Measurements from ENCODE around the gene ARHGAP10. TPM values are rescaled to one million over a fixed set of nuclear protein-coding genes. Genes with fewer than 3 reads are reported as not detected.
A peak's percentile ranks its signal among the peaks of the same experiment; 100 is the strongest.

ARHGAP10 gene
- total RNA-seq, 2 experiments from 2014 or later: 6.1 to 6.2 TPM

- H3K27ac Mint-ChIP-seq: no peak overlapping the region
- ChIA-PET POLR2A (interaction anchor here (0.6 kb wide), 1 partner anchor 69 kb away, joined by 5 read pairs; no protein-coding TSS in a partner anchor), CTCF (interaction anchor here (0.7 to 4.3 kb wide), 17 partner anchors 9 to 1393 kb away, joined by 3 to 76 read pairs (median 4); partner anchors contain the start of genes ARHGAP10 and PRMT9)
- no peaks in the 10 kb centered on the region for H3K27me3 Mint-ChIP-seq
- no peaks in the 10 kb centered on the region for H3K4me1 Mint-ChIP-seq
- intact Hi-C loops (cut with DNase I, micrococcal nuclease): loop anchor here (1.0 kb wide), 1 partner anchor 158 kb away; no protein-coding TSS in a partner anchor
- DNase-seq: peak; percentile 64
- no peak overlapping the region for H3K4me3 Mint-ChIP-seq
- H3K36me3 Mint-ChIP-seq (ENCODE audit: low read depth): no peaks in the 10 kb centered on the region
- peak; percentile 60 for ATAC-seq
- no peaks in the 10 kb centered on the region for H3K9me3 Mint-ChIP-seq (ENCODE audit: low read depth)
These were observed 23.8 kb upstream of the ARHGAP10 start for GRCh38 chr4:147707892-147708672.

GRCh38 chr4:147709999-147710398, 21.9 kb upstream of the ARHGAP10 start:
- ATAC-seq: no peak
- no peaks in the 10 kb centered on the region for H3K4me1 Mint-ChIP-seq
- POLR2A ChIA-PET: no interaction called here

GRCh38 chr4:147714575-147715401, 17.1 kb upstream of the ARHGAP10 start:
- Mint-ChIP-seq H3K36me3 (ENCODE audit: low read depth) (no peaks in the 10 kb centered on the region), H3K27ac (no peak overlapping the region), H3K4me3 (no peak overlapping the region), H3K27me3 (peaks cover 10% of the 10 kb centered on the region), H3K4me1 (peaks cover 3% of the 10 kb centered on the region), H3K9me3 (ENCODE audit: low read depth) (no peaks in the 10 kb centered on the region)
- intact Hi-C loops (cut with DNase I, micrococcal nuclease): no loop called here
- DNase-seq (no peak), ATAC-seq (no peak)
- ChIA-PET POLR2A (no interaction called here), CTCF (interaction anchor here (0.6 to 3.3 kb wide), 2 partner anchors 142 to 152 kb away, joined by 4 to 34 read pairs; no protein-coding TSS in a partner anchor)

More at GRCh38 chr4:147709999-147710398, 21.9 kb upstream of the ARHGAP10 start:
- Mint-ChIP-seq H3K36me3 (ENCODE audit: low read depth) (no peaks in the 10 kb centered on the region), H3K27ac (no peak overlapping the region), H3K4me3 (no peak overlapping the region), H3K27me3 (peaks cover 2% of the 10 kb centered on the region), H3K9me3 (ENCODE audit: low read depth) (no peaks in the 10 kb centered on the region)
- CTCF ChIA-PET: interaction anchor here (0.6 to 4.3 kb wide), 2 partner anchors 92 to 156 kb away, joined by 3 to 76 read pairs; no protein-coding TSS in a partner anchor
- DNase-seq: no peak
- intact Hi-C loops (cut with DNase I, micrococcal nuclease): no loop called here

DNA sequence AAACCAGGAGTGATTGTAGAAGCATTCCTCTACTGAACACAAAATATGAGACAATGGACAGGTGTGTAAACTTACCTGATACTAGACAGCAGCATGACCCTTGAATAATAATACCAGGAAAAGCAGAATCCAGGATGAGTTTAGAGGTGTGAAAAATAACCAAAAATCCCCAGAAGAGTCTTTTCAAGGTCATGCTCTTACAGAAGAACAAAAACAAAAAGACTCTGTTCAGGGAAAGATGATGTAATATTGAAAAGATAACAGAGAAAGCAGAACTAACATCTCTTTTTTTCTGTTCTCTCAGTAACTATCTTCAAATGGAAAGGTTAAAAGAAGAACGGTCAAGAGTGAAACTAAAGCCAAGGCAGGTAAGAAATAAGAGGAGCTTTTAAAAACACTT, 14.0 kb upstream of the ARHGAP10 start:
- no peak for DNase-seq
- no peak overlapping the region for H3K27ac Mint-ChIP-seq
- H3K9me3 Mint-ChIP-seq (ENCODE audit: low read depth): no peaks in the 10 kb centered on the region
- peaks cover 12% of the 10 kb centered on the region for H3K27me3 Mint-ChIP-seq
- H3K4me1 Mint-ChIP-seq: peaks cover 3% of the 10 kb centered on the region
- H3K36me3 Mint-ChIP-seq (ENCODE audit: low read depth): no peaks in the 10 kb centered on the region
- ATAC-seq: no peak
- intact Hi-C loops (cut with DNase I, micrococcal nuclease): no loop called here
- ChIA-PET CTCF (interaction anchor here (0.9 to 2.0 kb wide), 2 partner anchors 9 to 148 kb away, joined by 3 to 9 read pairs; no protein-coding TSS in a partner anchor), POLR2A (no interaction called here)
- no peak overlapping the region for H3K4me3 Mint-ChIP-seq

GRCh38 chr4:147723326-147723725, 8.6 kb upstream of the ARHGAP10 start:
- intact Hi-C loops (cut with DNase I, micrococcal nuclease): no loop called here
- DNase-seq: no peak
- Mint-ChIP-seq H3K27me3 (peaks cover 3% of the 10 kb centered on the region), H3K9me3 (ENCODE audit: low read depth) (no peaks in the 10 kb centered on the region), H3K4me1 (no peaks in the 10 kb centered on the region), H3K4me3 (no peak overlapping the region), H3K36me3 (ENCODE audit: low read depth) (no peaks in the 10 kb centered on the region), H3K27ac (no peak overlapping the region)
- POLR2A ChIA-PET: no interaction called here
- ATAC-seq: no peak
- CTCF ChIA-PET: interaction anchor here (2.9 kb wide), 1 partner anchor 144 kb away, joined by 16 read pairs; no protein-coding TSS in a partner anchor

GRCh38 chr4:147724468-147725201, 7.3 kb upstream of the ARHGAP10 start:
- CTCF ChIA-PET: interaction anchor here (0.7 kb wide), 1 partner anchor 76 kb away, joined by 4 read pairs; no protein-coding TSS in a partner anchor
- intact Hi-C loops (cut with DNase I, micrococcal nuclease): no loop called here
- no peak for ATAC-seq
- no peak for DNase-seq
- no peak overlapping the region for H3K4me3 Mint-ChIP-seq
- no peaks in the 10 kb centered on the region for H3K4me1 Mint-ChIP-seq
- H3K36me3 Mint-ChIP-seq (ENCODE audit: low read depth): no peaks in the 10 kb centered on the region
- no peak overlapping the region for H3K27ac Mint-ChIP-seq
- POLR2A ChIA-PET: no interaction called here
- no peaks in the 10 kb centered on the region for H3K9me3 Mint-ChIP-seq (ENCODE audit: low read depth)
- H3K27me3 Mint-ChIP-seq: peaks cover 3% of the 10 kb centered on the region

DNA sequence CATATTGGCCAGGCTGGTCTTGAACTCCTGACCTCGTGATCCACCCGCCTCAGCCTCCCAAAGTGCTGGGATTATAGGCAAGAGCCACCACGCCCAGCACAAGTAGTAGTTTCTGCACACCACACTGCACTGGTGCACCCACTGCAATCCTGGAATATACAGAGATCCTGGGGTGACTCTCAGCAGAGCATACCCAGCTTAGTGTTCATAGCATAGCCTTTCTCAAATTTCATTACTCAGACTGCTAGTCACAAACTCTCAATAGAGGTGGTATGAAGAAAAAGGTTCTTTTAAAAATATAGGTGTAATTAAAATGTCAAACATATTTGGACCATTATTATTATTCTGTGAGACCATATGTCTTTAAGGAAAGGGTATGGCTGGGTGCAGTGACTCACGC, 6.2 kb upstream of the ARHGAP10 start:
- no peak overlapping the region for H3K4me3 Mint-ChIP-seq
- H3K36me3 Mint-ChIP-seq (ENCODE audit: low read depth): no peaks in the 10 kb centered on the region
- no peaks in the 10 kb centered on the region for H3K4me1 Mint-ChIP-seq
- no peaks in the 10 kb centered on the region for H3K27me3 Mint-ChIP-seq
- no peak overlapping the region for H3K27ac Mint-ChIP-seq
- POLR2A ChIA-PET: no interaction called here
- CTCF ChIA-PET: interaction anchor here (0.7 kb wide), 1 partner anchor 75 kb away, joined by 4 read pairs; no protein-coding TSS in a partner anchor
- ATAC-seq (no peak), DNase-seq (no peak)
- intact Hi-C loops (cut with DNase I, micrococcal nuclease): no loop called here
- H3K9me3 Mint-ChIP-seq (ENCODE audit: low read depth): no peaks in the 10 kb centered on the region

GRCh38 chr4:147727476-147728028, 4.3 kb upstream of the ARHGAP10 start:
- Mint-ChIP-seq H3K4me3 (no peak overlapping the region), H3K9me3 (ENCODE audit: low read depth) (no peaks in the 10 kb centered on the region), H3K27ac (no peak overlapping the region), H3K4me1 (peaks cover 6% of the 10 kb centered on the region), H3K27me3 (no peaks in the 10 kb centered on the region), H3K36me3 (ENCODE audit: low read depth) (no peaks in the 10 kb centered on the region)
- ChIA-PET CTCF (interaction anchor here (1.1 to 2.4 kb wide), 2 partner anchors 10 to 139 kb away, joined by 3 to 13 read pairs; no protein-coding TSS in a partner anchor), POLR2A (no interaction called here)
- DNase-seq: no peak
- intact Hi-C loops (cut with DNase I, micrococcal nuclease): no loop called here
- ATAC-seq: no peak

- H3K4me3 Mint-ChIP-seq: no peak overlapping the region
- peaks cover 3% of the 10 kb centered on the region for H3K27me3 Mint-ChIP-seq
- no peaks in the 10 kb centered on the region for H3K36me3 Mint-ChIP-seq (ENCODE audit: low read depth)
- CTCF ChIA-PET: interaction anchor here (1.5 to 1.6 kb wide), 2 partner anchors 46 to 136 kb away, joined by 4 to 10 read pairs; no protein-coding TSS in a partner anchor
- POLR2A ChIA-PET: no interaction called here
- ATAC-seq: no peak
- peaks cover 30% of the 10 kb centered on the region for H3K4me1 Mint-ChIP-seq
- H3K9me3 Mint-ChIP-seq (ENCODE audit: low read depth): no peaks in the 10 kb centered on the region
- intact Hi-C loops (cut with DNase I, micrococcal nuclease): loop anchor here in 1 of 2 experiments (5.0 kb wide), 1 partner anchor 712 kb away; the partner anchor contains the start of gene NR3C2
- no peak for DNase-seq
- H3K27ac Mint-ChIP-seq: no peak overlapping the region
These were observed 1.6 kb upstream of the ARHGAP10 start for GRCh38 chr4:147730333-147730732.

DNA sequence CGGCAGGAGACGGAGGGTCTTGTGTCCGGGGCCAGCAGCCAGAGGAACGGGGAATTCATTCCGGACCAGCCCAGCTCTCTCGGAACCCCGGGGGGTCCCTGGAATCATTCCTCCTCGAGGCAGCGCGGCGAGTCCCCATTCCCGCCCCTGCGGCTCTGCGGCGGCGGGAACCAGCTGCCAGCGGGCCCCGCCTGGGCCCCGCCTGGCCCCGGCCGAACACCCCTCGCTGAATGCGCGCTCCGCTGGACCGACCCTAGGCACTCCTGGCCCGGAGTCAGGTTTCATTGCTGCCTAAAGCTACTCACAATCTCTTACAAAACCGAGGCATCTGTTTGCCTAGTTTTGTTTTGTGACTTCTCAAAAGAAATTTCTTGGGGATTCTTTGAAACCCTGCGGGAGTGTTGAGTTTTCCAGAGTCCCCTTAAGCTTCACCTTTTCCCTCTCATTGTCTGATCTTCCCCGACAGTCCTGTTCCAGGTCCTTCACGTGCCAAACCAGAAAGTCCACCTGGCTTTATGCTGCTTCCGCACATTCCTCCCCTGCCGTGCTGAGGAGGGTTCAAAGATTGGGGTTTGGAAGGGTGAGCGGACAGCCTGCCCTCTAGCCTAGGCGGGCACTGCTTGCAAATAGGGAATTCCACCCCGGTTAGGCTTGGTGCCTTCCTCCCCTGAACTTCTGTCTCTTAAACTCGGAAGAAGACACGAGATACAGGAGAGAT, 789 bp downstream of the ARHGAP10 start:
- peaks cover 46% of the 10 kb centered on the region for H3K4me1 Mint-ChIP-seq

More for the DNA sequence above, 789 bp downstream of the ARHGAP10 start:
- ChIA-PET POLR2A (no interaction called here), CTCF (interaction anchor here (0.6 to 1.6 kb wide), 10 partner anchors 15 to 134 kb away, joined by 3 to 8 read pairs (median 4); no protein-coding TSS in a partner anchor)
- DNase-seq (peak; percentile 37), ATAC-seq (peak; percentile 16)
- peaks cover 3% of the 10 kb centered on the region for H3K27me3 Mint-ChIP-seq
- H3K9me3 Mint-ChIP-seq (ENCODE audit: low read depth): no peaks in the 10 kb centered on the region
- H3K4me3 Mint-ChIP-seq: peak overlapping the region; percentile 85
- intact Hi-C loops (cut with DNase I, micrococcal nuclease): loop anchor here (1.0 to 5.0 kb wide), 8 partner anchors 48 to 710 kb away; partner anchors contain the start of genes PRMT9 (in 2 of the 2), NR3C2 (in 1 of the 2) and TMEM184C (in 1 of the 2)
- H3K27ac Mint-ChIP-seq: peak overlapping the region; percentile 87
- no peaks in the 10 kb centered on the region for H3K36me3 Mint-ChIP-seq (ENCODE audit: low read depth)
